ENCODE measurements around the gene CCRL2.
"Not testable (repeated sequence)": the region's sequence is repeated elsewhere in the genome, so short reads cannot be mapped to it uniquely, and the experiment has no call there.

The CCRL2 gene

GRCh38 chr3:46381625-46382024 is 25.4 kb upstream of the CCRL2 start:
- TF ChIP-seq, protein P1, sequence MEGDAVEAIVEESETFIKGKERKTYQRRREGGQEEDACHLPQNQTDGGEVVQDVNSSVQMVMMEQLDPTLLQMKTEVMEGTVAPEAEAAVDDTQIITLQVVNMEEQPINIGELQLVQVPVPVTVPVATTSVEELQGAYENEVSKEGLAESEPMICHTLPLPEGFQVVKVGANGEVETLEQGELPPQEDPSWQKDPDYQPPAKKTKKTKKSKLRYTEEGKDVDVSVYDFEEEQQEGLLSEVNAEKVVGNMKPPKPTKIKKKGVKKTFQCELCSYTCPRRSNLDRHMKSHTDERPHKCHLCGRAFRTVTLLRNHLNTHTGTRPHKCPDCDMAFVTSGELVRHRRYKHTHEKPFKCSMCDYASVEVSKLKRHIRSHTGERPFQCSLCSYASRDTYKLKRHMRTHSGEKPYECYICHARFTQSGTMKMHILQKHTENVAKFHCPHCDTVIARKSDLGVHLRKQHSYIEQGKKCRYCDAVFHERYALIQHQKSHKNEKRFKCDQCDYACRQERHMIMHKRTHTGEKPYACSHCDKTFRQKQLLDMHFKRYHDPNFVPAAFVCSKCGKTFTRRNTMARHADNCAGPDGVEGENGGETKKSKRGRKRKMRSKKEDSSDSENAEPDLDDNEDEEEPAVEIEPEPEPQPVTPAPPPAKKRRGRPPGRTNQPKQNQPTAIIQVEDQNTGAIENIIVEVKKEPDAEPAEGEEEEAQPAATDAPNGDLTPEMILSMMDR (IDR thresholded peaks at IDR 0.05) = no peak

DNA sequence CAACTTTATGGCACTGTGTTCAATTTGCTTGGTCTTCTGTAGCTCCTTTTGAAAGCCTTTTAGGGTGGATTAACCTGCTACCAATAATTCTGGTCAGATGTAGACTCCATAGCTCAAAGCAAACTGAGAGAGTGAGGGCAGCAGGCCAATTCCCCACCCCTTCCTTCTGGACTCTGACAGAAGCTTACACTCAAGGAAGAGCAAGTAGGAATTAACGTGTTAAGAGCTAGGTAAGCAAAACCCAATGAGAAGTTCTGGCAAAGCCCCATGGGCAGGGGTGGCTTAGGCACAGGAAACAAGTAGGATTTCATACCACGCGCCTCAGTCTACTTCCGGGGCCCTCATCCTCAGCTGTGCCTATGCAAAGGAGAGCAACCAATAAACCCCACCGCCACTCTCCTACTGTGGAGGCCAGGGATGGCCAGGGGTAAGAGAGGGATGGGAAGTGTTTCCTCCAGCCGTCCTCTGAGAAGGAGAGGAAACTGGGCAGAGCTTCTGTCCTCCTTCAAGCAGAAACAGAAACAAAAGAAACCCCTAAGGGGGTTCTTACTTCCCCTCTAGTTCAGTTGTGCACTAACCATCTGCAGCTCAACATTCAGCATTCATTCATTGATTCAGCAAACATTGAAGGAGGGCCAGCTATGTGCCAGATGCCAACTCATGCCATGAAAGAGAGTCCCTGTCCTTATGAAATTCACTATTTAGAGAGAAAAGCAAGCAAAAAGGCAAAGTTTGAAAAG is 23.7 kb upstream of the CCRL2 start:
- H3K27ac ChIP-seq = no peak overlapping the region
- H3K4me1 ChIP-seq (ENCODE audit: control insufficient read depth in 1 of 2, insufficient read depth in 1 of 2, low read depth in 1 of 2, low read length in 1 of 2) = no peaks in the 10 kb centered on the region
- no peaks in the 10 kb centered on the region for H3K27me3 ChIP-seq

More at GRCh38 chr3:46381625-46382024, 25.4 kb upstream of the CCRL2 start:
- no peaks in the 10 kb centered on the region for H3K4me1 ChIP-seq (ENCODE audit: control insufficient read depth in 1 of 2, insufficient read depth in 1 of 2, low read depth in 1 of 2, low read length in 1 of 2)
- no peak overlapping the region for H3K4me3 ChIP-seq (ENCODE audit: low read depth in 1 of 2, low read length in 1 of 2)
- no peak overlapping the region for H3K27ac ChIP-seq
- H3K27me3 ChIP-seq = no peaks in the 10 kb centered on the region
- H3K9me3 ChIP-seq = no peaks in the 10 kb centered on the region
- H3K36me3 ChIP-seq = no peaks in the 10 kb centered on the region

GRCh38 chr3:46383951-46384330 is 23.1 kb upstream of the CCRL2 start:
- Histone ChIP-seq H3K27me3 (no peaks in the 10 kb centered on the region), H3K9me3 (no peaks in the 10 kb centered on the region), H3K4me1 (ENCODE audit: control insufficient read depth in 1 of 2, insufficient read depth in 1 of 2, low read depth in 1 of 2, low read length in 1 of 2) (no peaks in the 10 kb centered on the region), H3K36me3 (no peaks in the 10 kb centered on the region), H3K27ac (no peak overlapping the region), H3K4me3 (ENCODE audit: low read depth in 1 of 2, low read length in 1 of 2) (no peak overlapping the region)
- TF ChIP-seq, protein P1 (IDR thresholded peaks at IDR 0.05) = no peak

More for the DNA sequence above, 23.7 kb upstream of the CCRL2 start:
- TF ChIP-seq, protein P1 (IDR thresholded peaks at IDR 0.05) = no peak
- Histone ChIP-seq H3K36me3 (no peaks in the 10 kb centered on the region), H3K9me3 (no peaks in the 10 kb centered on the region), H3K4me3 (ENCODE audit: low read depth in 1 of 2, low read length in 1 of 2) (no peak overlapping the region)

GRCh38 chr3:46386205-46386604 is 20.9 kb upstream of the CCRL2 start:
- no peak overlapping the region for H3K27ac ChIP-seq

DNA sequence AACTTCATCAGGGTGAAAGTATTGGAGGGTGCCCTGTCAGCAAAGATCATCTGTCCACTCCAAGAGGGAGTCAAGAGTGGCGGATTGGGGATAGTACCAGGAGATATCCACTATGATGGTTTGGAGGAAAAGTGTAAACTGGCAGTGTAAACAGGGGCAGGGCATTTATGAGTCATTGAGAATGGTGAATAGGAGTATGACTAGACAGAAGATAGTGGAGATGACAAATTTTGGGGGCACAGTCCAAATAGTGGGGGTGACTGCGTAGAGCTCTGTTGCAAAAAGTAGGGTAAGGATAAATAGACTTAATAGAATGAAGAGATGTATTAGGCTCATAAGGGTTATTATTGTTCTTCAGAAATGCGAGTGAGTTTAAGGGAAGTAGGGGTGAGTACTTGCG is 18.2 kb upstream of the CCRL2 start:
- not testable (repeated sequence) for H3K27ac ChIP-seq; H3K27me3 ChIP-seq; H3K4me3 ChIP-seq (ENCODE audit: low read depth in 1 of 2, low read length in 1 of 2); H3K36me3 ChIP-seq; H3K9me3 ChIP-seq
- H3K4me1 ChIP-seq (ENCODE audit: control insufficient read depth in 1 of 2, insufficient read depth in 1 of 2, low read depth in 1 of 2, low read length in 1 of 2) = peaks cover 10 to 12% of the 10 kb centered on the region in 2 experiments

More at GRCh38 chr3:46386205-46386604, 20.9 kb upstream of the CCRL2 start:
- no peaks in the 10 kb centered on the region for H3K36me3 ChIP-seq
- H3K9me3 ChIP-seq = no peaks in the 10 kb centered on the region
- H3K4me3 ChIP-seq (ENCODE audit: low read depth in 1 of 2, low read length in 1 of 2) = no peak overlapping the region
- TF ChIP-seq, protein P1 (IDR thresholded peaks at IDR 0.05) = no peak
- H3K4me1 ChIP-seq (ENCODE audit: control insufficient read depth in 1 of 2, insufficient read depth in 1 of 2, low read depth in 1 of 2, low read length in 1 of 2) = no peaks in the 10 kb centered on the region
- H3K27me3 ChIP-seq = no peaks in the 10 kb centered on the region

GRCh38 chr3:46389306-46389705 is 17.8 kb upstream of the CCRL2 start:
- Histone ChIP-seq H3K9me3 (no peaks in the 10 kb centered on the region), H3K36me3 (no peaks in the 10 kb centered on the region), H3K4me3 (ENCODE audit: low read depth in 1 of 2, low read length in 1 of 2) (no peak overlapping the region), H3K4me1 (ENCODE audit: control insufficient read depth in 1 of 2, insufficient read depth in 1 of 2, low read depth in 1 of 2, low read length in 1 of 2) (peaks cover 14 to 16% of the 10 kb centered on the region in 2 experiments), H3K27me3 (no peaks in the 10 kb centered on the region), H3K27ac (no peak overlapping the region)
- TF ChIP-seq, protein P1 (IDR thresholded peaks at IDR 0.05) = no peak

DNA sequence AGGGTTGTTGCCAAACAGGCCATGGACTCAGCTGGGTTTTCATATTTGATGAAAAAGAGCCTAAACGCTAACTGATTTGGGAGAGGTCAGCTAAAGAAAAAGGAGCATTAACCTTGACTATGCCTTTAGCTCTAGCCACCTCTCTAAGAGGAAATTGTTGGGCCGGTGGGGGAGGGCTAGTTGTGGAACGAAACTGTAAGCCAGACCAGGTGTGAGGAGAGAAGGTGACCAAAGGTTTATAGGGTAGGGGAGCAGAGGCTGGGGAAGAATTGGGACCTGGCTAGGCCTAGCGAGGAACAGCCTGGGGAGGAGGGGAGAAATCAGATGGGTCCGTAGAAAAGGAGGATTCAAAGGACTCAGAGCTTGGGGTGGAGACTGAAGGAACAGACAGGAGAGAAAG is 15.5 kb upstream of the CCRL2 start:
- peaks cover 36% of the 10 kb centered on the region in 2 experiments for H3K4me1 ChIP-seq (ENCODE audit: control insufficient read depth in 1 of 2, insufficient read depth in 1 of 2, low read depth in 1 of 2, low read length in 1 of 2)
- not testable (repeated sequence) for H3K27ac ChIP-seq; H3K27me3 ChIP-seq; H3K36me3 ChIP-seq; H3K9me3 ChIP-seq; H3K4me3 ChIP-seq (ENCODE audit: low read depth in 1 of 2, low read length in 1 of 2)
